Stimulated activated CD8-positive, alpha-beta memory T cell treated with anti-CD3 and anti-CD28 coated beads, Interleukin-4, amount 100 ng/mL, for 1 hour (primary cell): Measurements from ENCODE around the gene TTC17.

Experiments used
- DNase-seq, 2 donors: peaks; one replicate each; pipeline ENCODE4 v3.0.0-alpha.2; 2020; ENCODE audit warnings: low read depth in 2 of 2, low spot score in 1 of 2

The TTC17 gene

GRCh38 chr11:43521471-43521870, 162.8 kb downstream of the TTC17 start:
- no peak for DNase-seq

GRCh38 chr11:43523632-43524031, 164.9 kb downstream of the TTC17 start:
- no peak for DNase-seq

GRCh38 chr11:43532041-43532440, 173.3 kb downstream of the TTC17 start:
- no peak for DNase-seq

- no peak for DNase-seq
Observed at GRCh38 chr11:43537833-43538615, 179.3 kb downstream of the TTC17 start.

GRCh38 chr11:43541993-43542392, 183.3 kb downstream of the TTC17 start:
- DNase-seq, result no peak

GRCh38 chr11:43542750-43543712, 184.3 kb downstream of the TTC17 start:
- no peak for DNase-seq
